Osteocyte (in vitro differentiated cells): ENCODE results near the gene LASP1. TPM values are rescaled to one million over a fixed set of nuclear protein-coding genes. Genes with fewer than 3 reads are reported as not detected.
"Not testable (repeated sequence)": the region's sequence is repeated elsewhere in the genome, so short reads cannot be mapped to it uniquely, and the experiment has no call there.

Source experiments
- DNase-seq: peaks from one replicate; pipeline ENCODE4 v3.0.0; 2021; ENCODE audit warnings: mixed read lengths; ENCODE audit not compliant: unreplicated experiment; ENCODE audit errors: extremely low spot score
- H3K27ac Mint-ChIP-seq: one replicate; pipeline ENCODE4 v1.8.0; 2021; ENCODE audit warnings: mild to moderate bottlenecking, mixed read lengths; ENCODE audit not compliant: unreplicated experiment
- H3K27me3 Mint-ChIP-seq: one replicate; pipeline ENCODE4 v1.8.0; 2021; ENCODE audit warnings: mixed read lengths; ENCODE audit not compliant: unreplicated experiment
- H3K36me3 Mint-ChIP-seq: one replicate; pipeline ENCODE4 v1.8.0; 2021; ENCODE audit warnings: mixed read lengths; ENCODE audit not compliant: unreplicated experiment
- H3K4me1 Mint-ChIP-seq: one replicate; pipeline ENCODE4 v1.8.0; 2021; ENCODE audit warnings: mixed read lengths; ENCODE audit not compliant: unreplicated experiment
- H3K4me3 Mint-ChIP-seq: one replicate; pipeline ENCODE4 v1.8.0; 2021; ENCODE audit warnings: mild to moderate bottlenecking, moderate library complexity, mixed read lengths; ENCODE audit not compliant: unreplicated experiment
- H3K9me3 Mint-ChIP-seq: one replicate; pipeline ENCODE4 v1.8.0; 2021; ENCODE audit warnings: mixed read lengths; ENCODE audit not compliant: unreplicated experiment
- total RNA-seq: library from RNA; stranded (reverse); gene quantifications from 2 replicates; pipeline ENCODE4 v1.2.1, GENCODE V29; 2021
- TF ChIP-seq, protein P1 (sequence below): fragments of 200-600 bp; sonication (generic); IDR thresholded peaks from 2 replicates; pipeline ENCODE4 v1.5.0; 2021; ENCODE audit warnings: antibody characterized with exemption, mild to moderate bottlenecking, moderate library complexity

Gene LASP1
- total RNA-seq, 1 donor from 2014 or later = 402 TPM

DNA sequence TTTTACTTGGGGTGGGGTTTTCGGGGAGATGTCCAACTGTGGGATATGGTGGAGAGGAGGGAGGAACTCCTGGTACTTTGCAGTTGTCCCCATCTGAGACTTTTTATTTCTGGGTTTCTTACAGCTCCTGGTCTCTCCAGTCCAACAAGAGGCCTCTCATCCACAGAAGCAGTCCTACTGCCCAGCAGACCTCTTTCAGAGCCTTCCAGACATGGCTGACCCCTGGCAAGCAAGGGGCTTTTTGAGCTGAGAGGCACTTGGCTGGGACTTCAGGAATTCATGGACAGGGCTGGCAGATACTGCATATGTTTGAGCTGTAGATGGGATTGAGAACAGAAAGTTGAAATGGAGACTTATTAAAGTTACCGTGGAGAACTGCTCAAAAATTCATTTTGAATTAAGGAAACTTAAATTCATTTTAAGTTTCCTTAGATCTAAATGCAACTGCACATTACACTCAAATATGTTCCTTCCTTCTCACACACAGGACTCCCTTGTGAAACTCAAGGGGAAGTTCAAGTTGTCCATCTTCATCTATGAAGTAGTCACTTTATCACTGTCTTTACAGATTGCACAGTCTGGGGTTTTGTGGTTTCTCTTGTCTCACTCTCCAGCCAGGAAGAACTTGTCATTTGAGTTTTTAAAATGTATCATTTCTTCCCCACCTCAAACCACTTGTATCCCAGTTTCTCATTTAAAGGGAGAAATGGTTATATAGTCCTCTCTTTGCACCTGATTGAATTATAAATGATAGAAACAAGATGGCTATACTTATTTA is 56.6 kb downstream of the LASP1 start:
- no peak overlapping the region for H3K4me3 Mint-ChIP-seq
- no peaks in the 10 kb centered on the region for H3K27me3 Mint-ChIP-seq

DNA sequence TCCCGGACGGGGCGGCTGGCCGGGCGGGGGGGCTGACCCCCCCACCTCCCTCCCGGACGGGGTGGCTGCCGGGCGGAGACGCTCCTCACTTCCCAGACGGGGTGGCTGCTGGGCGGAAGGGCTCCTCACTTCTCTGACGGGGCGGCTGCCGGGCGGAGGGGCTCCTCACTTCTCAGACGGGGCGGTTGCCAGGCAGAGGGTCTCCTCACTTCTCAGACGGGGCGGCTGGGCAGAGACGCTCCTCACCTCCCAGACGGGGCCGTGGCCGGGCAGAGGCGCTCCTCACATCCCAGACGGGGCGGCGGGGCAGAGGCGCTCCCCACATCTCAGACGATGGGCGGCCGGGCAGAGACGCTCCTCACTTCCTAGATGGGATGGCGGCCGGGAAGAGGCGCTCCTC is 60.9 kb downstream of the LASP1 start:
- not testable (repeated sequence) for H3K9me3 Mint-ChIP-seq, H3K36me3 Mint-ChIP-seq, H3K27me3 Mint-ChIP-seq, H3K4me3 Mint-ChIP-seq, H3K27ac Mint-ChIP-seq
- peaks cover 14% of the 10 kb centered on the region for H3K4me1 Mint-ChIP-seq
- DNase-seq = peak; percentile 48

More for the DNA sequence above, 56.6 kb downstream of the LASP1 start:
- no peaks in the 10 kb centered on the region for H3K9me3 Mint-ChIP-seq
- peak overlapping the region; percentile 31 for H3K27ac Mint-ChIP-seq
- H3K4me1 Mint-ChIP-seq = peaks cover 23% of the 10 kb centered on the region
- H3K36me3 Mint-ChIP-seq = peaks cover 3% of the 10 kb centered on the region
- DNase-seq = peak; percentile 59
- TF ChIP-seq, protein P1, sequence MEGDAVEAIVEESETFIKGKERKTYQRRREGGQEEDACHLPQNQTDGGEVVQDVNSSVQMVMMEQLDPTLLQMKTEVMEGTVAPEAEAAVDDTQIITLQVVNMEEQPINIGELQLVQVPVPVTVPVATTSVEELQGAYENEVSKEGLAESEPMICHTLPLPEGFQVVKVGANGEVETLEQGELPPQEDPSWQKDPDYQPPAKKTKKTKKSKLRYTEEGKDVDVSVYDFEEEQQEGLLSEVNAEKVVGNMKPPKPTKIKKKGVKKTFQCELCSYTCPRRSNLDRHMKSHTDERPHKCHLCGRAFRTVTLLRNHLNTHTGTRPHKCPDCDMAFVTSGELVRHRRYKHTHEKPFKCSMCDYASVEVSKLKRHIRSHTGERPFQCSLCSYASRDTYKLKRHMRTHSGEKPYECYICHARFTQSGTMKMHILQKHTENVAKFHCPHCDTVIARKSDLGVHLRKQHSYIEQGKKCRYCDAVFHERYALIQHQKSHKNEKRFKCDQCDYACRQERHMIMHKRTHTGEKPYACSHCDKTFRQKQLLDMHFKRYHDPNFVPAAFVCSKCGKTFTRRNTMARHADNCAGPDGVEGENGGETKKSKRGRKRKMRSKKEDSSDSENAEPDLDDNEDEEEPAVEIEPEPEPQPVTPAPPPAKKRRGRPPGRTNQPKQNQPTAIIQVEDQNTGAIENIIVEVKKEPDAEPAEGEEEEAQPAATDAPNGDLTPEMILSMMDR = no peak

DNA sequence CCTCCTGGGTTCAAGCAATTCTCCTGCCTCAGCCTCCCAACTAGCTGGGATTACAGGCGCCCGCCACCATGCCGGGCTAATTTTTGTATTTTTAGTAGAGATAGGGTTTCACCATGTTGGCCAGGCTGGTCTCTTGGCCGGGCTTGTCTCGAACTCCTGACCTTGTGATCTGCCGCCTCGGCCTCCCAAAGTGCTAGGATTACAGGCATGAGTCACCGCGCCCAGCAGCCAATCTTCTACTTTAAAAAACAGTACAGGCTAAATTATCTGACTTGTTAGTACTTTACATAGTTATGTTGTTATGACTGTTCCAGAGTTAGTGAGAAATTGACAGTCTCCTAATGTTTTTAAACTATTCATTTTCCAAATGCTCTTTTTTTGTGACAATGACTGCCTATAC is 64.1 kb downstream of the LASP1 start:
- peaks cover 14% of the 10 kb centered on the region for H3K4me1 Mint-ChIP-seq
- DNase-seq = peak; percentile 42
- H3K27ac Mint-ChIP-seq, H3K4me3 Mint-ChIP-seq, H3K36me3 Mint-ChIP-seq, H3K27me3 Mint-ChIP-seq, H3K9me3 Mint-ChIP-seq: not testable (repeated sequence)

DNA sequence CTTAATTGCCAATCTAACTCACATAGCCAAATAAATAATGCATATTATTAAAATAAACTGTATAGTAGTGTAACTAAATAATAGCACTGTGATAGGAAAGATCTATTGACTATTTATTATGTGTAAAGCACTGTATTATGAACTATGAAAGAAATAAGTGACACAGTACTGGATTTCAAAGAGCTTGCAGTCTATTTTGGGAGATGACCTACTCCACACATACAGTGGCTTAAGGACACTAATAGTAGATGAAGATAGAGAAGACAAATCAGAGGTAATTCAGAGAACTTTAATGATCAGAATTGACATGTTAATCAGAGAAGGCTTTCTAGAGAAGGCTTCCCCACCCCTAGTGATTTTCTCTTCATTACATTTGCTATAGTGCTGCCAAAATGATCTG is 70.1 kb downstream of the LASP1 start:
- Mint-ChIP-seq H3K27ac (no peak overlapping the region), H3K27me3 (no peaks in the 10 kb centered on the region), H3K9me3 (no peaks in the 10 kb centered on the region), H3K36me3 (no peaks in the 10 kb centered on the region), H3K4me1 (no peaks in the 10 kb centered on the region), H3K4me3 (no peak overlapping the region)
- no peak for DNase-seq
- TF ChIP-seq, protein P1 = no peak

DNA sequence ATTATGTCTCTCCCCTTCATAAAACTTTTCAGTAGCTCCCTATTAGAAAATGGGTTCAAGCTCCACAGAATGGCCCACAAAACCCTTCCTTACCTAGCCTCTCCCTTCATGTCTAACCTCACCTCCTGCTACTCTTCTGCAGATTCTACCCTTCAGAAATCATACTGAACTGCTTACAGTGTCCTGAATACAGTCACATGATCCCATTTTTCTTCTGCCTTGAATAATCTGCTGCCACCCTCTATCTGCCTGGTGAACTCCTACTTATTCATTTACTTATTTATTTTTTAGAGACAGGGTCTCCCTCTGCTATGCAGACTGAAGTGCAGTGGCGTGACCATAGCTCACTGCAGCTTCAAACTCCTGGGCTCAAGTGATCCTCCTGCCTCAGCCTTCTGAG is 70.5 kb downstream of the LASP1 start:
- peak; percentile 25 for DNase-seq
- H3K9me3 Mint-ChIP-seq = no peaks in the 10 kb centered on the region
- TF ChIP-seq, protein P1 = no peak
- H3K27ac Mint-ChIP-seq = no peak overlapping the region
- no peaks in the 10 kb centered on the region for H3K27me3 Mint-ChIP-seq
- no peaks in the 10 kb centered on the region for H3K4me1 Mint-ChIP-seq
- no peak overlapping the region for H3K4me3 Mint-ChIP-seq
- no peaks in the 10 kb centered on the region for H3K36me3 Mint-ChIP-seq

DNA sequence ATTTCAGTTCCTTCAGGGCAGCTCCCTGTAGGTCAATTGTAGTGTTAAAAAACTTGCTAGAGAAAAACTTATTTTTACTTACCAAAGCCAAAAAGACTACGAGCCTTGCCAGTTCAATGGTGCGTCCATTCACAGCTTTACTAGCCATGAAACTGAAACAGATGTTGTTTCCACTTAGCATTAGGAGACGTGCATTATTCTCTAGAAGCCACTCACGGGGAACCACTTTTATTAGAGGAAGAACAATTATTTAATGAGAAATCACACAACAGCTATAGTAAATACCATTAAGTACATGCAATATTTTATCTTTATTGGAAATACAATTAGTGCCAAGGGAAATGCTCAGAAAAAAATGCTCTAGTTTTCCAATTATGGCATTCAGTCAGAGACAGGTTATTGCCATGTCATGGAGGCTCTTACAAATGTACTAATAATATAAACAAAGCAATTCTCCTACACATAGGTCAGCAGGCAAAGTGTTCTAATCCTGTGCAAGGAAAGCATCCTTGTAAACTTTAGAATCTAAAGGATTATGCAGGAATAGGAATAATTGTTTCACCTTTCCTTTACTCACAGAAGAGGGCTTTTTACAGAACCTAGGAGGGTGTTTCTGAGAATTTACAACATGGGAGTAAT is 73.0 kb downstream of the LASP1 start:
- no peak overlapping the region for H3K27ac Mint-ChIP-seq
- DNase-seq = no peak
- no peaks in the 10 kb centered on the region for H3K36me3 Mint-ChIP-seq
- TF ChIP-seq, protein P1 = no peak
- H3K9me3 Mint-ChIP-seq = no peaks in the 10 kb centered on the region
- H3K4me1 Mint-ChIP-seq = no peaks in the 10 kb centered on the region
- no peaks in the 10 kb centered on the region for H3K27me3 Mint-ChIP-seq
- H3K4me3 Mint-ChIP-seq = no peak overlapping the region
